WTC11 (cell line): ENCODE measurements around the gene FBP1. TPM values are rescaled to one million over a fixed set of nuclear protein-coding genes. Genes with fewer than 3 reads are reported as not detected.

Experiments
- ATAC-seq: fragments of 200-7000 bp; cut with Tn5 transposase; 2 replicates; pipeline ENCODE4 v1.10.0; 2021; ENCODE audit warnings: mild to moderate bottlenecking, moderate library complexity
- CTCF ChIA-PET: fragments of 300-600 bp; sonication (Branson Sonifier 250); formaldehyde crosslinking; loops from one replicate; lab custom pipeline; 2021; ENCODE audit warnings: antibody characterized with exemption; lab: Charles Lee
- POLR2A ChIA-PET: fragments of 350-600 bp; sonication (Branson Sonifier 250); formaldehyde crosslinking; loops from one replicate; lab custom pipeline; 2021; ENCODE audit warnings: antibody characterized with exemption; lab: Charles Lee
- DNase-seq: peaks from one replicate; pipeline ENCODE4 v3.0.0; 2021; ENCODE audit warnings: low spot score
- H3K27ac Mint-ChIP-seq: 2 replicates; pipeline ENCODE4 v1.8.0; 2021; ENCODE audit warnings: mixed read lengths
- H3K27me3 Mint-ChIP-seq: 2 replicates; pipeline ENCODE4 v1.8.0; 2021; ENCODE audit warnings: low read depth, mild to moderate bottlenecking, moderate library complexity, mixed read lengths
- H3K36me3 Mint-ChIP-seq: 2 replicates; pipeline ENCODE4 v1.8.0; 2021; ENCODE audit warnings: mixed read lengths
- H3K4me1 Mint-ChIP-seq: 2 replicates; pipeline ENCODE4 v1.8.0; 2022; ENCODE audit warnings: mixed read lengths
- H3K4me3 Mint-ChIP-seq: 2 replicates; pipeline ENCODE4 v1.8.0; 2021; ENCODE audit warnings: mild to moderate bottlenecking, moderate library complexity, mixed read lengths
- H3K9me3 Mint-ChIP-seq: 2 replicates; pipeline ENCODE4 v1.8.0; 2021; ENCODE audit warnings: mixed read lengths
- CBFB ChIP-seq: sonication (generic); formaldehyde crosslinking; IDR thresholded peaks from 2 replicates; pipeline ENCODE4 v1.8.1; 2022; ENCODE audit warnings: mild to moderate bottlenecking, low read depth, missing genetic modification reagents
- FOXK1 ChIP-seq: sonication (generic); formaldehyde crosslinking; IDR thresholded peaks from 2 replicates; pipeline ENCODE4 v1.8.0; 2022; ENCODE audit warnings: mild to moderate bottlenecking, moderate library complexity, missing genetic modification reagents
- GRHL2 ChIP-seq: fragments of 250-450 bp; sonication (Bioruptor Pico); IDR thresholded peaks from 2 replicates; pipeline ENCODE4 v1.8.0; 2022; ENCODE audit warnings: mild to moderate bottlenecking, moderate library complexity; ENCODE audit not compliant: insufficient replicate concordance, severe bottlenecking
- GTF2I ChIP-seq: fragments of 250-450 bp; sonication (Bioruptor Pico); conservative IDR thresholded peaks from 2 replicates; pipeline ENCODE4 v1.4.0; 2021; ENCODE audit warnings: mild to moderate bottlenecking
- JUN ChIP-seq: sonication (generic); formaldehyde crosslinking; IDR thresholded peaks from 2 replicates; pipeline ENCODE4 v1.8.0; 2023; ENCODE audit warnings: mild to moderate bottlenecking, missing genetic modification reagents
- MYBL2 ChIP-seq: sonication (generic); formaldehyde crosslinking; IDR thresholded peaks from 2 replicates; pipeline ENCODE4 v1.8.1; 2023; ENCODE audit warnings: mild to moderate bottlenecking, moderate library complexity, missing genetic modification reagents
- NFATC4 ChIP-seq: fragments of 250-450 bp; sonication (Bioruptor Pico); IDR thresholded peaks from 2 replicates; pipeline ENCODE4 v1.9.0; 2021; ENCODE audit warnings: mild to moderate bottlenecking
- PRDM15 ChIP-seq: sonication (generic); formaldehyde crosslinking; IDR thresholded peaks from 2 replicates; pipeline ENCODE4 v1.8.0; 2022; ENCODE audit warnings: missing genetic modification reagents
- PRRX2 ChIP-seq: fragments of 250-450 bp; sonication (Bioruptor Pico); IDR thresholded peaks from 2 replicates; pipeline ENCODE4 v1.8.0; 2021; ENCODE audit warnings: mild to moderate bottlenecking
- SMAD3 ChIP-seq: sonication (generic); formaldehyde crosslinking; IDR thresholded peaks from 2 replicates; pipeline ENCODE4 v1.8.0; 2022; ENCODE audit warnings: missing genetic modification reagents, mild to moderate bottlenecking, borderline replicate concordance
- SOX15 ChIP-seq: fragments of 250-450 bp; sonication (Bioruptor Pico); IDR thresholded peaks from 2 replicates; pipeline ENCODE4 v1.9.0; 2021; ENCODE audit warnings: mild to moderate bottlenecking
- TEAD1 ChIP-seq: sonication (generic); formaldehyde crosslinking; IDR thresholded peaks from 2 replicates; pipeline ENCODE4 v1.8.0; 2022; ENCODE audit warnings: mild to moderate bottlenecking, missing genetic modification reagents
- ZNF317 ChIP-seq: sonication (generic); formaldehyde crosslinking; IDR thresholded peaks from 2 replicates; pipeline ENCODE4 v1.8.1; 2023; ENCODE audit warnings: low read depth, mild to moderate bottlenecking, moderate library complexity, missing genetic modification reagents, borderline replicate concordance
- ZNF671 ChIP-seq: fragments of 250-450 bp; sonication (Bioruptor Pico); IDR thresholded peaks from 2 replicates; pipeline ENCODE4 v1.8.0; 2021; ENCODE audit warnings: mild to moderate bottlenecking
- total RNA-seq: library from RNA; stranded (reverse); gene quantifications from 3 replicates; pipeline ENCODE4 v1.2.3, GENCODE V29; 2021
- TF ChIP-seq, protein P1 (sequence below): sonication (generic); formaldehyde crosslinking; IDR thresholded peaks from 2 replicates; pipeline ENCODE4 v1.8.0; 2023; ENCODE audit warnings: mild to moderate bottlenecking, missing genetic modification reagents
- TF ChIP-seq, protein P2 (sequence below): sonication (generic); formaldehyde crosslinking; IDR thresholded peaks from 2 replicates; pipeline ENCODE4 v1.8.1; 2023; ENCODE audit warnings: mild to moderate bottlenecking, missing genetic modification reagents, borderline replicate concordance

The FBP1 gene
- total RNA-seq, 1 experiment from 2014 or later, result 6.4 TPM

GRCh38 chr9:94622087-94622800, 17.1 kb downstream of the FBP1 start:
- TF ChIP-seq GRHL2 (CRISPR knock-in tag) (no peak), MYBL2 (CRISPR knock-in tag) (no peak), FOXK1 (CRISPR knock-in tag) (no peak), TEAD1 (CRISPR knock-in tag) (no peak)
- H3K27me3 Mint-ChIP-seq, result no peaks in the 10 kb centered on the region
- no peak overlapping the region for H3K27ac Mint-ChIP-seq
- H3K36me3 Mint-ChIP-seq, result no peaks in the 10 kb centered on the region
- H3K9me3 Mint-ChIP-seq, result no peaks in the 10 kb centered on the region
- no peak overlapping the region for H3K4me3 Mint-ChIP-seq
- CTCF ChIA-PET, result interaction anchor here (1.2 to 3.1 kb wide), 5 partner anchors 10 to 68 kb away, joined by 3 to 25 read pairs (median 11); partner anchors contain the start of gene PCAT7
- DNase-seq, result no peak
- ATAC-seq, result no peak
- H3K4me1 Mint-ChIP-seq, result peaks cover 3% of the 10 kb centered on the region; the same call in 1 of the 2 replicates
- POLR2A ChIA-PET, result interaction anchor here (0.9 kb wide), 1 partner anchor 68 kb away, joined by 5 read pairs; the partner anchor contains the start of gene PCAT7

- TF ChIP-seq PRRX2, result no peak
- TF ChIP-seq NFATC4, result no peak
- TF ChIP-seq SOX15 (CRISPR knock-in tag), result no peak
- TF ChIP-seq ZNF671 (CRISPR knock-in tag), result no peak
- TF ChIP-seq, protein P1, sequence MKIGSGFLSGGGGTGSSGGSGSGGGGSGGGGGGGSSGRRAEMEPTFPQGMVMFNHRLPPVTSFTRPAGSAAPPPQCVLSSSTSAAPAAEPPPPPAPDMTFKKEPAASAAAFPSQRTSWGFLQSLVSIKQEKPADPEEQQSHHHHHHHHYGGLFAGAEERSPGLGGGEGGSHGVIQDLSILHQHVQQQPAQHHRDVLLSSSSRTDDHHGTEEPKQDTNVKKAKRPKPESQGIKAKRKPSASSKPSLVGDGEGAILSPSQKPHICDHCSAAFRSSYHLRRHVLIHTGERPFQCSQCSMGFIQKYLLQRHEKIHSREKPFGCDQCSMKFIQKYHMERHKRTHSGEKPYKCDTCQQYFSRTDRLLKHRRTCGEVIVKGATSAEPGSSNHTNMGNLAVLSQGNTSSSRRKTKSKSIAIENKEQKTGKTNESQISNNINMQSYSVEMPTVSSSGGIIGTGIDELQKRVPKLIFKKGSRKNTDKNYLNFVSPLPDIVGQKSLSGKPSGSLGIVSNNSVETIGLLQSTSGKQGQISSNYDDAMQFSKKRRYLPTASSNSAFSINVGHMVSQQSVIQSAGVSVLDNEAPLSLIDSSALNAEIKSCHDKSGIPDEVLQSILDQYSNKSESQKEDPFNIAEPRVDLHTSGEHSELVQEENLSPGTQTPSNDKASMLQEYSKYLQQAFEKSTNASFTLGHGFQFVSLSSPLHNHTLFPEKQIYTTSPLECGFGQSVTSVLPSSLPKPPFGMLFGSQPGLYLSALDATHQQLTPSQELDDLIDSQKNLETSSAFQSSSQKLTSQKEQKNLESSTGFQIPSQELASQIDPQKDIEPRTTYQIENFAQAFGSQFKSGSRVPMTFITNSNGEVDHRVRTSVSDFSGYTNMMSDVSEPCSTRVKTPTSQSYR (CRISPR knock-in tag), result no peak
- TF ChIP-seq ZNF317, result no peak
- TF ChIP-seq, protein P2, sequence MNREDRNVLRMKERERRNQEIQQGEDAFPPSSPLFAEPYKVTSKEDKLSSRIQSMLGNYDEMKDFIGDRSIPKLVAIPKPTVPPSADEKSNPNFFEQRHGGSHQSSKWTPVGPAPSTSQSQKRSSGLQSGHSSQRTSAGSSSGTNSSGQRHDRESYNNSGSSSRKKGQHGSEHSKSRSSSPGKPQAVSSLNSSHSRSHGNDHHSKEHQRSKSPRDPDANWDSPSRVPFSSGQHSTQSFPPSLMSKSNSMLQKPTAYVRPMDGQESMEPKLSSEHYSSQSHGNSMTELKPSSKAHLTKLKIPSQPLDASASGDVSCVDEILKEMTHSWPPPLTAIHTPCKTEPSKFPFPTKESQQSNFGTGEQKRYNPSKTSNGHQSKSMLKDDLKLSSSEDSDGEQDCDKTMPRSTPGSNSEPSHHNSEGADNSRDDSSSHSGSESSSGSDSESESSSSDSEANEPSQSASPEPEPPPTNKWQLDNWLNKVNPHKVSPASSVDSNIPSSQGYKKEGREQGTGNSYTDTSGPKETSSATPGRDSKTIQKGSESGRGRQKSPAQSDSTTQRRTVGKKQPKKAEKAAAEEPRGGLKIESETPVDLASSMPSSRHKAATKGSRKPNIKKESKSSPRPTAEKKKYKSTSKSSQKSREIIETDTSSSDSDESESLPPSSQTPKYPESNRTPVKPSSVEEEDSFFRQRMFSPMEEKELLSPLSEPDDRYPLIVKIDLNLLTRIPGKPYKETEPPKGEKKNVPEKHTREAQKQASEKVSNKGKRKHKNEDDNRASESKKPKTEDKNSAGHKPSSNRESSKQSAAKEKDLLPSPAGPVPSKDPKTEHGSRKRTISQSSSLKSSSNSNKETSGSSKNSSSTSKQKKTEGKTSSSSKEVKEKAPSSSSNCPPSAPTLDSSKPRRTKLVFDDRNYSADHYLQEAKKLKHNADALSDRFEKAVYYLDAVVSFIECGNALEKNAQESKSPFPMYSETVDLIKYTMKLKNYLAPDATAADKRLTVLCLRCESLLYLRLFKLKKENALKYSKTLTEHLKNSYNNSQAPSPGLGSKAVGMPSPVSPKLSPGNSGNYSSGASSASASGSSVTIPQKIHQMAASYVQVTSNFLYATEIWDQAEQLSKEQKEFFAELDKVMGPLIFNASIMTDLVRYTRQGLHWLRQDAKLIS (CRISPR knock-in tag), result no peak
- TF ChIP-seq JUN (CRISPR knock-in tag), result no peak
- TF ChIP-seq SMAD3 (CRISPR knock-in tag), result no peak
- TF ChIP-seq GTF2I, result no peak
- TF ChIP-seq CBFB (CRISPR knock-in tag), result no peak
- no peak for TF ChIP-seq PRDM15 (CRISPR knock-in tag)
- Mint-ChIP-seq H3K9me3 (no peaks in the 10 kb centered on the region), H3K4me3 (no peak overlapping the region), H3K36me3 (no peaks in the 10 kb centered on the region), H3K4me1 (0 out of 2 replicates have a peak, but pooled peaks cover 3% of the 10 kb centered on the region), H3K27ac (no peak overlapping the region), H3K27me3 (no peaks in the 10 kb centered on the region)
- ATAC-seq, result no peak
- ChIA-PET POLR2A (no interaction called here), CTCF (interaction anchor here (0.6 to 1.6 kb wide), 2 partner anchors 64 to 295 kb away, joined by 3 to 4 read pairs; partner anchors contain the start of gene PCAT7)
- no peak for DNase-seq
Observed at GRCh38 chr9:94619026-94619425, 20.3 kb downstream of the FBP1 start.
